ENCODE results near the gene NAALADL2. TPM values are rescaled to one million over a fixed set of nuclear protein-coding genes. Genes with fewer than 3 reads are reported as not detected.

Gene NAALADL2
- total and polyA plus RNA-seq, 4 donors: 0.28 to 4.6 (median 3.1) TPM

- no peak overlapping the region for H3K27ac ChIP-seq (ENCODE audit: low read depth in 1 of 2, low read length in 2 of 2)
- no peak overlapping the region for H3K9ac ChIP-seq (ENCODE audit: low read depth in 1 of 2, low read length in 2 of 2)
- 59% methylated on average over 1 of the region's 1 CpG for WGBS
Observed at GRCh38 chr3:175601521-175601920, 742.4 kb downstream of the NAALADL2 start.

GRCh38 chr3:175605851-175606250 is 746.7 kb downstream of the NAALADL2 start:
- Histone ChIP-seq H3K27ac (ENCODE audit: low read depth in 1 of 2, low read length in 2 of 2) (no peak overlapping the region), H3K9me3 (ENCODE audit: control insufficient read depth in 4 of 4, low read length in 3 of 4) (no peaks in the 10 kb centered on the region), H3K27me3 (ENCODE audit: control insufficient read depth in 4 of 4, insufficient read depth in 4 of 4, low read length in 3 of 4) (no peaks in the 10 kb centered on the region), H3K4me3 (ENCODE audit: low read depth in 1 of 3, low read length in 3 of 3) (no peak overlapping the region), H3K9ac (ENCODE audit: low read depth in 1 of 2, low read length in 2 of 2) (no peak overlapping the region), H3K4me1 (ENCODE audit: control insufficient read depth in 4 of 4, insufficient read depth in 4 of 4, low read length in 3 of 4) (no peaks in the 10 kb centered on the region), H3K36me3 (ENCODE audit: control insufficient read depth in 4 of 4, insufficient read depth in 3 of 4, low read depth in 1 of 4, low read length in 3 of 4) (no peaks in the 10 kb centered on the region)
- no peak for TF ChIP-seq CTCF (IDR thresholded peaks at IDR 0.05; ENCODE audit: low read depth, low read length, missing input control)
- no peak for TF ChIP-seq EGR1 (IDR thresholded peaks at IDR 0.05; ENCODE audit: low read depth in 2 of 2)
- TF ChIP-seq ATF3 (IDR thresholded peaks at IDR 0.05): no peak
- TF ChIP-seq RXRA (IDR thresholded peaks at IDR 0.05): no peak
- no peak for TF ChIP-seq JUND (IDR thresholded peaks at IDR 0.05)
- no peak for TF ChIP-seq HNF4G (IDR thresholded peaks at IDR 0.05)
- no peak for TF ChIP-seq SP1 (IDR thresholded peaks at IDR 0.05)
- no peak for TF ChIP-seq REST (IDR thresholded peaks at IDR 0.05)
- WGBS: 68% methylated on average over 2 of the region's 2 CpGs
- no peak for DNase-seq (ENCODE audit: low spot score)

More at GRCh38 chr3:175601521-175601920, 742.4 kb downstream of the NAALADL2 start:
- no peak for DNase-seq (ENCODE audit: low spot score)
- H3K9me3 ChIP-seq (ENCODE audit: control insufficient read depth in 4 of 4, low read length in 3 of 4): no peaks in the 10 kb centered on the region
- H3K36me3 ChIP-seq (ENCODE audit: control insufficient read depth in 4 of 4, insufficient read depth in 3 of 4, low read depth in 1 of 4, low read length in 3 of 4): no peaks in the 10 kb centered on the region
- H3K4me3 ChIP-seq (ENCODE audit: low read depth in 1 of 3, low read length in 3 of 3): no peak overlapping the region
- TF ChIP-seq YY1 (IDR thresholded peaks at IDR 0.05): no peak
- TF ChIP-seq HNF4A (conservative IDR thresholded peaks at IDR 0.05): no peak
- TF ChIP-seq JUND (IDR thresholded peaks at IDR 0.05): no peak
- no peak for TF ChIP-seq ZBTB33 (IDR thresholded peaks at IDR 0.05)
- TF ChIP-seq RXRA (IDR thresholded peaks at IDR 0.05): no peak
- TF ChIP-seq MAX (IDR thresholded peaks at IDR 0.05): no peak
- TF ChIP-seq EGR1 (IDR thresholded peaks at IDR 0.05; ENCODE audit: low read depth in 2 of 2): no peak
- H3K27me3 ChIP-seq (ENCODE audit: control insufficient read depth in 4 of 4, insufficient read depth in 4 of 4, low read length in 3 of 4): no peaks in the 10 kb centered on the region
- H3K4me1 ChIP-seq (ENCODE audit: control insufficient read depth in 4 of 4, insufficient read depth in 4 of 4, low read length in 3 of 4): no peaks in the 10 kb centered on the region

Measured in liver (tissue), 9 donors.